Measurements from ENCODE around the gene CDH24. TPM values are rescaled to one million over a fixed set of nuclear protein-coding genes. Genes with fewer than 3 reads are reported as not detected.

CDH24 gene
- total and polyA plus RNA-seq, 2 of the 13 experiments (the other 11 are each of a cell fraction or from before 2014, with no cell fraction given): 0.69 to 0.99 TPM

DNA sequence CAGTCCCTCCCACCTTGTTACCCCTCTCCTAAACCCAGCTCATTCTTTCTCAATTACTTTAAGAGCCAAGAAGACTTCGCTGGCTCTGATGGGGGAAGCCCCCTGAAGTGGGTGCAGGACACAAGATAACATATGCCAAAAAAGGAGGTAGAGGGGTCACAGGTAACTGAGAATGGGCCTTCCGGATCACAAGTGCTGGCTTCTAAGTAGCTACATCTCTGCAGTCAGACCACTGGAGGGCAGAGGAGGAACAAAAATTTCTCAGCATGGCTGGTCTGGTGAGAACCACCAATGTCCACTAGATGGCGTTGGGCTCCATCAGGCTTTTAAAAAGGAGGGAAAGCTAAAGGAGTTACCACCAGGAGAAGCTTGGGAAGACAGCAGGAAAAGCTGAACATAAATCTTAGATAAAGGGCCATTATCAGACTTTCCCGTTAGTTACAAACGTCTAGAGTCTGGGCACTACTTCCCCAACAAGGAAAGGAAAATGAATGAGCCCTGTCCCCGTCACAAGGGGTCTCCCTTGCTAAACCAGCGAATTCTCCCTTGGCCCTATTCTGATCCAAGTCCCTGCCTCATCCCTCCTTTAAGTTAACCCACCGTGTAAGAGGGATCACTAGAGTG, 11.6 kb upstream of the CDH24 start (continued):
- TF ChIP-seq ATF6 (CRISPR knock-in tag; conservative IDR thresholded peaks at IDR 0.05) (no peak; the same call in 1 of the 2 replicates), ZNF784 (CRISPR knock-in tag; IDR thresholded peaks at IDR 0.05; ENCODE audit: borderline replicate concordance) (no peak), RNF2 (conservative IDR thresholded peaks at IDR 0.05; ENCODE audit: low read depth) (peak; percentile 41; the same call in 1 of the 2 replicates), MAZ (IDR thresholded peaks at IDR 0.05; ENCODE audit: borderline replicate concordance, low read depth, low read length) (peak; percentile 41; the same call in 1 of the 2 replicates), MAZ (CRISPR knock-in tag; IDR thresholded peaks at IDR 0.05; ENCODE audit: low read depth) (no peak), MAFF (IDR thresholded peaks at IDR 0.05; ENCODE audit: low read depth, low read length) (0 out of 2 replicates have a peak, but pooled peaks have one; percentile 23), ZBTB1 (CRISPR knock-in tag; IDR thresholded peaks at IDR 0.05; ENCODE audit: borderline replicate concordance) (no peak), MXD1 (CRISPR knock-in tag; IDR thresholded peaks at IDR 0.05) (no peak), MIER3 (CRISPR knock-in tag; IDR thresholded peaks at IDR 0.05; ENCODE audit: borderline replicate concordance) (peak; percentile 77), ZNF7 (CRISPR knock-in tag; IDR thresholded peaks at IDR 0.05) (no peak), ZNF562 (CRISPR knock-in tag; IDR thresholded peaks at IDR 0.05; ENCODE audit: borderline replicate concordance) (no peak), ATF4 (CRISPR knock-in tag; IDR thresholded peaks at IDR 0.05) (peak in 1 of 2 experiments; percentile 62; a peak in 1 of 4 replicates), PPARG (CRISPR knock-in tag; conservative IDR thresholded peaks at IDR 0.05) (peak; percentile 77), MTERF4 (CRISPR knock-in tag; IDR thresholded peaks at IDR 0.05) (peak; percentile 59; the same call in 1 of the 2 replicates), NCOA1 (CRISPR knock-in tag; IDR thresholded peaks at IDR 0.05) (no peak), ZNF776 (CRISPR knock-in tag; IDR thresholded peaks at IDR 0.05) (no peak), ZIK1 (CRISPR knock-in tag; IDR thresholded peaks at IDR 0.05; ENCODE audit: borderline replicate concordance, low read depth) (peak; percentile 79; the same call in 1 of the 2 replicates)
- TF ChIP-seq, protein P1, sequence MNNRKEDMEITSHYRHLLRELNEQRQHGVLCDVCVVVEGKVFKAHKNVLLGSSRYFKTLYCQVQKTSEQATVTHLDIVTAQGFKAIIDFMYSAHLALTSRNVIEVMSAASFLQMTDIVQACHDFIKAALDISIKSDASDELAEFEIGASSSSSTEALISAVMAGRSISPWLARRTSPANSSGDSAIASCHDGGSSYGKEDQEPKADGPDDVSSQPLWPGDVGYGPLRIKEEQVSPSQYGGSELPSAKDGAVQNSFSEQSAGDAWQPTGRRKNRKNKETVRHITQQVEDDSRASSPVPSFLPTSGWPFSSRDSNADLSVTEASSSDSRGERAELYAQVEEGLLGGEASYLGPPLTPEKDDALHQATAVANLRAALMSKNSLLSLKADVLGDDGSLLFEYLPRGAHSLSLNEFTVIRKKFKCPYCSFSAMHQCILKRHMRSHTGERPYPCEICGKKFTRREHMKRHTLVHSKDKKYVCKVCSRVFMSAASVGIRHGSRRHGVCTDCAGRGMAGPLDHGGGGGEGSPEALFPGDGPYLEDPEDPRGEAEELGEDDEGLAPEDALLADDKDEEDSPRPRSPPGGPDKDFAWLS (CRISPR knock-in tag; IDR thresholded peaks at IDR 0.05; ENCODE audit: borderline replicate concordance): peak; percentile 85; the same call in 1 of the 2 replicates
- TF ChIP-seq, protein P2, sequence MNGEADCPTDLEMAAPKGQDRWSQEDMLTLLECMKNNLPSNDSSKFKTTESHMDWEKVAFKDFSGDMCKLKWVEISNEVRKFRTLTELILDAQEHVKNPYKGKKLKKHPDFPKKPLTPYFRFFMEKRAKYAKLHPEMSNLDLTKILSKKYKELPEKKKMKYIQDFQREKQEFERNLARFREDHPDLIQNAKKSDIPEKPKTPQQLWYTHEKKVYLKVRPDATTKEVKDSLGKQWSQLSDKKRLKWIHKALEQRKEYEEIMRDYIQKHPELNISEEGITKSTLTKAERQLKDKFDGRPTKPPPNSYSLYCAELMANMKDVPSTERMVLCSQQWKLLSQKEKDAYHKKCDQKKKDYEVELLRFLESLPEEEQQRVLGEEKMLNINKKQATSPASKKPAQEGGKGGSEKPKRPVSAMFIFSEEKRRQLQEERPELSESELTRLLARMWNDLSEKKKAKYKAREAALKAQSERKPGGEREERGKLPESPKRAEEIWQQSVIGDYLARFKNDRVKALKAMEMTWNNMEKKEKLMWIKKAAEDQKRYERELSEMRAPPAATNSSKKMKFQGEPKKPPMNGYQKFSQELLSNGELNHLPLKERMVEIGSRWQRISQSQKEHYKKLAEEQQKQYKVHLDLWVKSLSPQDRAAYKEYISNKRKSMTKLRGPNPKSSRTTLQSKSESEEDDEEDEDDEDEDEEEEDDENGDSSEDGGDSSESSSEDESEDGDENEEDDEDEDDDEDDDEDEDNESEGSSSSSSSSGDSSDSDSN (CRISPR knock-in tag; IDR thresholded peaks at IDR 0.05): no peak
